Measurements from ENCODE around the gene SCMH1. TPM values are rescaled to one million over a fixed set of nuclear protein-coding genes. Genes with fewer than 3 reads are reported as not detected.

The SCMH1 gene
- total RNA-seq, 1 experiment from 2014 or later: 42.7 TPM

DNA sequence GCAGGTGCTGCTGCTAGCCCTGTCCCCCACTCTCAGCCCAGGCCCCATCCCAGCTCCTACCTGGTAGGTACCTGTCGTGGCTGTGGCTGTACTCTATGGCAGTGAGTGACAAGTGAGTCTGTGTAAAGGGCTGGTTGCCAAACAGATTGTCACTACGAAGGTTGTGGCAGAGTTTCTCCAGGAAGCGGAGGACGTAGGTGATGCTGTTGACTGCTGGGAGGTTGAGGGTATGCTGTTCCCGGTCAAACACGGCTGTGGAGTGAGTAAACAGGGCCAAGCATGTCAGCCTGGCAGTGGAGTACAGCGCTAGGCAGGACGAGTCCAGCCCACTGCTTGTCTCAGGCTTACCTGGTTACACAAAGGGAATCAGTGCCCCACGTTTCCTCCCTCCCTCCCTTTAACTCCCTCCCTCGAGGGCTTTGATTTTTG lies 195.7 kb downstream of the SCMH1 start:
- CTCF ChIA-PET: no interaction called here

DNA sequence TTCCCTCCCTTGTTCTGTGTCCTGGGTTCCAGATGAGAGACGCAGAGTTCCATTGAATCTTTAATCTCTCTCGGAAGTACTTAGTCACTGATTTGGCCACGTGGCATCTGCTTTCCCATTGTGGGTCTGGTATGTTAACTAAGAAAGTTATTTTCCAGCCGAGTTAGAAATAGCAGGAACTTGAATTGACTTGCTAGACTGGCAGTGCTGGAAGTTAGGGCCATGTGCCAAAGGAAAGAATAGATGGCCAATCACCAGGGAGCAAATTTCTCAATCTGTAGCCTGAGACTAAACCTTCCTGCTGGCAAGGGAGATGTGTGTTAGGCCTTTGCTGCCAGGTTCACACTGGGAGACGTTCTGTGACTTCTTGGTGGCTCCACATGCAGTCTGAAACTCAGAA lies 196.4 kb downstream of the SCMH1 start:
- BruUV-seq (replicated peaks): no TSS peak
- ATAC-seq: no peak
- ChIA-PET CTCF (interaction anchor here (0.6 kb wide), 1 partner anchor 1440 kb away, joined by 3 read pairs; no protein-coding TSS in a partner anchor), POLR2A (no interaction called here)
- Histone ChIP-seq H3K4me1 (ENCODE audit: control insufficient read depth, insufficient read depth, low read length) (no peaks in the 10 kb centered on the region), H3K4me3 (ENCODE audit: low read depth in 2 of 2, low read length in 2 of 2) (no peak overlapping the region), H3K27me3 (ENCODE audit: control insufficient read depth, insufficient read depth, low read length) (no peaks in the 10 kb centered on the region), H3K9me3 (ENCODE audit: control insufficient read depth, insufficient read depth, low read depth, low read length) (no peaks in the 10 kb centered on the region), H3K27ac (ENCODE audit: low read length) (no peak overlapping the region), H3K36me3 (ENCODE audit: control insufficient read depth, insufficient read depth, low read length) (peaks cover 2% of the 10 kb centered on the region; the same call in 1 of the 2 replicates)
- in situ Hi-C loops (cut with HindIII; ENCODE audit: low pct_unique_long_range_greater_than_20kb, low sequenced_read_pairs) (no loop called here), intact Hi-C loops (cut with micrococcal nuclease; ENCODE audit: unreplicated experiment) (no loop called here)
- TF ChIP-seq POLR2AphosphoS5 (IDR thresholded peaks at IDR 0.05; ENCODE audit: low read depth, low read length): no peak
- TF ChIP-seq TCF7L2 (IDR thresholded peaks at IDR 0.05; ENCODE audit: low read depth, low read length): no peak
- no peak for DNase-seq (ENCODE audit: low read depth, low spot score)

More for the DNA sequence above, 195.7 kb downstream of the SCMH1 start:
- no peaks in the 10 kb centered on the region for H3K4me1 ChIP-seq (ENCODE audit: control insufficient read depth, insufficient read depth, low read length)
- POLR2A ChIA-PET: no interaction called here
- H3K9me3 ChIP-seq (ENCODE audit: control insufficient read depth, insufficient read depth, low read depth, low read length): no peaks in the 10 kb centered on the region
- H3K27me3 ChIP-seq (ENCODE audit: control insufficient read depth, insufficient read depth, low read length): no peaks in the 10 kb centered on the region
- H3K36me3 ChIP-seq (ENCODE audit: control insufficient read depth, insufficient read depth, low read length): peaks cover 2% of the 10 kb centered on the region; the same call in 1 of the 2 replicates
- in situ Hi-C loops (cut with HindIII; ENCODE audit: low pct_unique_long_range_greater_than_20kb, low sequenced_read_pairs) (no loop called here), intact Hi-C loops (cut with micrococcal nuclease; ENCODE audit: unreplicated experiment) (no loop called here)
- DNase-seq (ENCODE audit: low read depth, low spot score): no peak
- no peak overlapping the region for H3K4me3 ChIP-seq (ENCODE audit: low read depth in 2 of 2, low read length in 2 of 2)
- ATAC-seq: no peak
- TF ChIP-seq TCF7L2 (IDR thresholded peaks at IDR 0.05; ENCODE audit: low read depth, low read length) (no peak), SIN3A (IDR thresholded peaks at IDR 0.05; ENCODE audit: borderline replicate concordance, insufficient read depth, low read depth, low read length) (no peak), POLR2AphosphoS5 (IDR thresholded peaks at IDR 0.05; ENCODE audit: low read depth, low read length) (no peak)
- TF ChIP-seq, protein P1, sequence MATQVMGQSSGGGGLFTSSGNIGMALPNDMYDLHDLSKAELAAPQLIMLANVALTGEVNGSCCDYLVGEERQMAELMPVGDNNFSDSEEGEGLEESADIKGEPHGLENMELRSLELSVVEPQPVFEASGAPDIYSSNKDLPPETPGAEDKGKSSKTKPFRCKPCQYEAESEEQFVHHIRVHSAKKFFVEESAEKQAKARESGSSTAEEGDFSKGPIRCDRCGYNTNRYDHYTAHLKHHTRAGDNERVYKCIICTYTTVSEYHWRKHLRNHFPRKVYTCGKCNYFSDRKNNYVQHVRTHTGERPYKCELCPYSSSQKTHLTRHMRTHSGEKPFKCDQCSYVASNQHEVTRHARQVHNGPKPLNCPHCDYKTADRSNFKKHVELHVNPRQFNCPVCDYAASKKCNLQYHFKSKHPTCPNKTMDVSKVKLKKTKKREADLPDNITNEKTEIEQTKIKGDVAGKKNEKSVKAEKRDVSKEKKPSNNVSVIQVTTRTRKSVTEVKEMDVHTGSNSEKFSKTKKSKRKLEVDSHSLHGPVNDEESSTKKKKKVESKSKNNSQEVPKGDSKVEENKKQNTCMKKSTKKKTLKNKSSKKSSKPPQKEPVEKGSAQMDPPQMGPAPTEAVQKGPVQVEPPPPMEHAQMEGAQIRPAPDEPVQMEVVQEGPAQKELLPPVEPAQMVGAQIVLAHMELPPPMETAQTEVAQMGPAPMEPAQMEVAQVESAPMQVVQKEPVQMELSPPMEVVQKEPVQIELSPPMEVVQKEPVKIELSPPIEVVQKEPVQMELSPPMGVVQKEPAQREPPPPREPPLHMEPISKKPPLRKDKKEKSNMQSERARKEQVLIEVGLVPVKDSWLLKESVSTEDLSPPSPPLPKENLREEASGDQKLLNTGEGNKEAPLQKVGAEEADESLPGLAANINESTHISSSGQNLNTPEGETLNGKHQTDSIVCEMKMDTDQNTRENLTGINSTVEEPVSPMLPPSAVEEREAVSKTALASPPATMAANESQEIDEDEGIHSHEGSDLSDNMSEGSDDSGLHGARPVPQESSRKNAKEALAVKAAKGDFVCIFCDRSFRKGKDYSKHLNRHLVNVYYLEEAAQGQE (IDR thresholded peaks at IDR 0.05; ENCODE audit: insufficient read depth in 1 of 2, low read depth in 2 of 2, low read length in 1 of 2): no peak
- TF ChIP-seq, protein P2, sequence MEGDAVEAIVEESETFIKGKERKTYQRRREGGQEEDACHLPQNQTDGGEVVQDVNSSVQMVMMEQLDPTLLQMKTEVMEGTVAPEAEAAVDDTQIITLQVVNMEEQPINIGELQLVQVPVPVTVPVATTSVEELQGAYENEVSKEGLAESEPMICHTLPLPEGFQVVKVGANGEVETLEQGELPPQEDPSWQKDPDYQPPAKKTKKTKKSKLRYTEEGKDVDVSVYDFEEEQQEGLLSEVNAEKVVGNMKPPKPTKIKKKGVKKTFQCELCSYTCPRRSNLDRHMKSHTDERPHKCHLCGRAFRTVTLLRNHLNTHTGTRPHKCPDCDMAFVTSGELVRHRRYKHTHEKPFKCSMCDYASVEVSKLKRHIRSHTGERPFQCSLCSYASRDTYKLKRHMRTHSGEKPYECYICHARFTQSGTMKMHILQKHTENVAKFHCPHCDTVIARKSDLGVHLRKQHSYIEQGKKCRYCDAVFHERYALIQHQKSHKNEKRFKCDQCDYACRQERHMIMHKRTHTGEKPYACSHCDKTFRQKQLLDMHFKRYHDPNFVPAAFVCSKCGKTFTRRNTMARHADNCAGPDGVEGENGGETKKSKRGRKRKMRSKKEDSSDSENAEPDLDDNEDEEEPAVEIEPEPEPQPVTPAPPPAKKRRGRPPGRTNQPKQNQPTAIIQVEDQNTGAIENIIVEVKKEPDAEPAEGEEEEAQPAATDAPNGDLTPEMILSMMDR (IDR thresholded peaks at IDR 0.05): no peak
- no peak overlapping the region for H3K27ac ChIP-seq (ENCODE audit: low read length)
- no TSS peak for BruUV-seq (replicated peaks)

DNA sequence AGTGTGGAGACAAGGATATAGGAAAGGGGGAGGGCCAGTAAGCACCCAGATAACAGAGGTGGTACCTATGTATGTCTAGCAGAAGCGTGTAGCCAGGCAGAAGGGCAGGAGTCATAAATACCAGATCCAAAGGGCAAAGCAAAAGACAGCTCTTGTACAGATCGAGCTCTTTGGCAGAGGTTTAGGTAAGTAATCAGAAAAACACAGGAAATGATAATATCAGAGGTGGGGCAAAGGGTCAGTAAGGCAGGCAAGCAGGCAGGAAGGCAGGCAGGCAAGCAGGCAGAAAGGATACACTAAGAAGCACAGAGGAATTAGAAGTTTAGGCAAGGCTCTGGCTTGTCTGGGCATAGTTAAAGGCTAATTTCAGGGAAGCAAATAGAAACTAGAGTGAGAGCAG lies 197.9 kb downstream of the SCMH1 start:
- ChIA-PET POLR2A (no interaction called here), CTCF (no interaction called here)
- H3K27me3 ChIP-seq (ENCODE audit: control insufficient read depth, insufficient read depth, low read length): no peaks in the 10 kb centered on the region
- H3K9me3 ChIP-seq (ENCODE audit: control insufficient read depth, insufficient read depth, low read depth, low read length): no peaks in the 10 kb centered on the region
- H3K4me1 ChIP-seq (ENCODE audit: control insufficient read depth, insufficient read depth, low read length): no peaks in the 10 kb centered on the region
- ATAC-seq (no peak), DNase-seq (ENCODE audit: low read depth, low spot score) (no peak)
- no peak overlapping the region for H3K27ac ChIP-seq (ENCODE audit: low read length)
- no peak overlapping the region for H3K4me3 ChIP-seq (ENCODE audit: low read depth in 2 of 2, low read length in 2 of 2)
- BruUV-seq (replicated peaks): no TSS peak
- intact Hi-C loops (cut with micrococcal nuclease; ENCODE audit: unreplicated experiment): no loop called here
- TF ChIP-seq, protein P1 (IDR thresholded peaks at IDR 0.05; ENCODE audit: insufficient read depth in 1 of 2, low read depth in 2 of 2, low read length in 1 of 2): no peak
- TF ChIP-seq, protein P2 (IDR thresholded peaks at IDR 0.05): no peak
- TF ChIP-seq POLR2AphosphoS5 (IDR thresholded peaks at IDR 0.05; ENCODE audit: low read depth, low read length) (no peak), TCF7L2 (IDR thresholded peaks at IDR 0.05; ENCODE audit: low read depth, low read length) (no peak), SIN3A (IDR thresholded peaks at IDR 0.05; ENCODE audit: borderline replicate concordance, insufficient read depth, low read depth, low read length) (no peak)
- peaks cover 2% of the 10 kb centered on the region; the same call in 1 of the 2 replicates for H3K36me3 ChIP-seq (ENCODE audit: control insufficient read depth, insufficient read depth, low read length)
- in situ Hi-C loops (cut with HindIII; ENCODE audit: low pct_unique_long_range_greater_than_20kb, low sequenced_read_pairs): no loop called here

Data from Panc1 (cell line).